Measurements from ENCODE around the gene EPM2AIP1. TPM values are rescaled to one million over a fixed set of nuclear protein-coding genes. Genes with fewer than 3 reads are reported as not detected.
A peak's percentile ranks its signal among the peaks of the same experiment; 100 is the strongest.

Gene EPM2AIP1
- total and polyA plus RNA-seq, 10 donors: 4.9 to 31.3 (median 22.3) TPM

DNA sequence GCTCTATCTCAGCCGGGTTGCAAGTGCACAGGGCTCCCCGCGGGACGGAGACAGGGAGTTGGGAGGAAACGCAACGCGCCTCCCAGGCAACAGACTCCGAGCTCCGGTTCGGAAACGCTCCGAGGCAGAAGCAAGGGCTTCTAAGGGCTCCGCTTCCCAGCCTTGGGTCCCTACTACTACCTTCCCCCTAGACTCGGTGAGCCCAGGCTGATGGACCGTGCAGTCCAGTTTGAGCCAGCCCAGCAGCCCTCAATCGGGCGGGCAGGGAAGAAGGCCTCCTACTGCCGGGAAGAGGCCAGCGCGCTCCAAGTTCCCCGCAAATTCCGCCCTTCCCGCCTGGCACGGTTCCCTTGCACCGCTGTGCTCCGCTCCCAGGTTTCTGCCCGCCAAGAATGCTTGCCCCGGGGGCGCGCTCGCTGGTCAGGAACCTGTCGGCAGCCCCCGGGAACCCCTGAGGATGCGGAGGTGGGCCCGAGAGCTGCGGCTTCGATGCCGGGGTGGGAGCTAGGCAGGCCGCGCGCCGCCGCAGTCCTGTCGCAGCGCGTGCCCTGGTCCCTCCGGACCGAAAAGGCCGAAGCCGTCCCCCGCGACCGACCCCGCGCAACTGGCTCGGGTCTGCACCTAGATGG is 48.8 kb downstream of the EPM2AIP1 start:
- TF ChIP-seq, protein P1, sequence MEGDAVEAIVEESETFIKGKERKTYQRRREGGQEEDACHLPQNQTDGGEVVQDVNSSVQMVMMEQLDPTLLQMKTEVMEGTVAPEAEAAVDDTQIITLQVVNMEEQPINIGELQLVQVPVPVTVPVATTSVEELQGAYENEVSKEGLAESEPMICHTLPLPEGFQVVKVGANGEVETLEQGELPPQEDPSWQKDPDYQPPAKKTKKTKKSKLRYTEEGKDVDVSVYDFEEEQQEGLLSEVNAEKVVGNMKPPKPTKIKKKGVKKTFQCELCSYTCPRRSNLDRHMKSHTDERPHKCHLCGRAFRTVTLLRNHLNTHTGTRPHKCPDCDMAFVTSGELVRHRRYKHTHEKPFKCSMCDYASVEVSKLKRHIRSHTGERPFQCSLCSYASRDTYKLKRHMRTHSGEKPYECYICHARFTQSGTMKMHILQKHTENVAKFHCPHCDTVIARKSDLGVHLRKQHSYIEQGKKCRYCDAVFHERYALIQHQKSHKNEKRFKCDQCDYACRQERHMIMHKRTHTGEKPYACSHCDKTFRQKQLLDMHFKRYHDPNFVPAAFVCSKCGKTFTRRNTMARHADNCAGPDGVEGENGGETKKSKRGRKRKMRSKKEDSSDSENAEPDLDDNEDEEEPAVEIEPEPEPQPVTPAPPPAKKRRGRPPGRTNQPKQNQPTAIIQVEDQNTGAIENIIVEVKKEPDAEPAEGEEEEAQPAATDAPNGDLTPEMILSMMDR (IDR thresholded peaks at IDR 0.05 in 8 of 11, conservative IDR thresholded peaks at IDR 0.05 in 3 of 11): no peak
- peak in 1 of 3 donors; percentile 6 for TF ChIP-seq POLR2AphosphoS5 (IDR thresholded peaks at IDR 0.05)
- no peak for TF ChIP-seq POLR2A (IDR thresholded peaks at IDR 0.05)
- Histone ChIP-seq H3K27me3 (replicated peaks in 1 of 7) (no peaks in the 10 kb centered on the region), H3K9me3 (peaks cover 8 to 27% (median 21%) of the 10 kb centered on the region in 8 donors), H3K4me3 (peak overlapping the region; percentile 69 to 97 (median 82)), H3K27ac (peak overlapping the region; percentile 68 to 88 (median 80)), H3K36me3 (no peaks in the 10 kb centered on the region), H3K4me1 (peaks cover 0 to 33% (median 17%) of the 10 kb centered on the region in 6 donors)
- DNase-seq: peak; percentile 89
- intact Hi-C loops (cut with DNase I; ENCODE audit: low total_unique reads): no loop called here
- WGBS, 5 donors: 0 to 5% (median 1%) methylated on average over 15 to 56 of the region's 56 CpGs

DNA sequence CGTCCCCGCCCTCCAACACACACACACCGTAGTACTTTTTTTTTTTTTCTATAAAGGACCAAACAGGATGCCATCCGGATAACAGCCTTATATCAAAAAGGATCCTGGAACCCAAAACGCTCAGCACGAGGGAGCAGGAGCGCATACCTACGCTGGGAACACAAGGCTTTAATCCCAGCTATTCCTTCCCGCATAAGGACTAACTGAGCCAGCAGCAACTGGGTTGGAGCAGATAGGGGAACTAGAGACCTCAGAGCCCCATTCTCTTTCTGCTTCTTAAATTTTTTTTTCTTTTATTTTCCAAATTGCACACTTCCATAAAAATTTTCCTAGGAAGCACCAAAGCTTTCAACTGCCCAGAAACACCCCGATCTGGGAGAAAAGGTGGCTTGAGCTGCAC is 49.3 kb downstream of the EPM2AIP1 start:
- intact Hi-C loops (cut with DNase I; ENCODE audit: low total_unique reads): no loop called here

DNA sequence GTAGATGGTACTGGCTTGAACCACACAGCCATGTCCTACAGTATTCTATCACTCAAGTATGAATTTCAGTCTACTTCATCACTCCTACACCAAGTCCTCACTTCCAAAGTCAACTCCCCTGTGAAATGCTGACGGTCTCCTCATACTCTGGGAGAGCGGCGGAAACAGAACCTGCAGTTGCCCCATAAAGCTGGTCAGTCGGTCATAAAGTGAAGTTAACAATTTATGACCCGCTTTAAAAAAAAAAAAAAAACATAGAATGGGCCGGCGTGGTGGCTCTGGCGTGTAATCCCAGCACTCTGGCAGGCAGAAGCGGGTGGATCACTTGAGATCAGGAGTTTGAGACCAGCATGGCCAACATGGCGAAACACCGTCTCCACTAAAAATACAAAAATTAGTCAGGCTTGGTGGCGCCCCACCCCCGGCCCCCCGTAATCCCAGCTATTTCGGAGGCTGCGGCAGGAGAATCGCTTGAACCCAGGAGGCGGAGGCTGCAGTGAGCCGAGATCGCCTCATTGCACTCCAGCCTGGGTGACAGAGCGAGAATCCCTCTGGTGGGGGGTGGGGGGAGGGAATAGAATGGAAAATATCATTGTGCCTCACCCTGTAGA is 50.2 kb downstream of the EPM2AIP1 start:
- no peaks in the 10 kb centered on the region for H3K27me3 ChIP-seq (replicated peaks in 1 of 7)

More for the DNA sequence above, 49.3 kb downstream of the EPM2AIP1 start:
- no peaks in the 10 kb centered on the region for H3K27me3 ChIP-seq (replicated peaks in 1 of 7)
- peaks cover 8 to 22% (median 20%) of the 10 kb centered on the region in 8 donors for H3K9me3 ChIP-seq
- H3K36me3 ChIP-seq: no peaks in the 10 kb centered on the region
- TF ChIP-seq POLR2AphosphoS5 (IDR thresholded peaks at IDR 0.05) (no peak), POLR2A (IDR thresholded peaks at IDR 0.05) (no peak)
- TF ChIP-seq, protein P1 (IDR thresholded peaks at IDR 0.05 in 8 of 11, conservative IDR thresholded peaks at IDR 0.05 in 3 of 11): no peak
- DNase-seq: no peak
- peaks cover 0 to 33% (median 17%) of the 10 kb centered on the region in 6 donors for H3K4me1 ChIP-seq
- H3K27ac ChIP-seq: peak overlapping the region in 7 of 8 donors; percentile 68 to 88 (median 80)
- 28 to 37% (median 28%) methylated on average over 10 of the region's 10 CpGs for WGBS, 5 donors
- H3K4me3 ChIP-seq: peak overlapping the region; percentile 69 to 97 (median 82)

More for the DNA sequence above, 50.2 kb downstream of the EPM2AIP1 start:
- no peak overlapping the region for H3K27ac ChIP-seq
- peaks cover 0 to 33% (median 17%) of the 10 kb centered on the region in 6 donors for H3K4me1 ChIP-seq
- intact Hi-C loops (cut with DNase I; ENCODE audit: low total_unique reads): no loop called here
- TF ChIP-seq, protein P1 (IDR thresholded peaks at IDR 0.05 in 8 of 11, conservative IDR thresholded peaks at IDR 0.05 in 3 of 11): no peak
- TF ChIP-seq POLR2AphosphoS5 (IDR thresholded peaks at IDR 0.05): no peak
- TF ChIP-seq POLR2A (IDR thresholded peaks at IDR 0.05): no peak
- 96 to 98% (median 97%) methylated on average over 21 of the region's 21 CpGs for WGBS, 5 donors
- H3K4me3 ChIP-seq: no peak overlapping the region
- no peaks in the 10 kb centered on the region for H3K36me3 ChIP-seq
- H3K9me3 ChIP-seq: peaks cover 5 to 14% (median 12%) of the 10 kb centered on the region in 8 donors
- no peak for DNase-seq

Data from spleen (tissue), 11 donors.